ENCODE measurements around the gene MYPN. TPM values are rescaled to one million over a fixed set of nuclear protein-coding genes. Genes with fewer than 3 reads are reported as not detected.

The MYPN gene
- total and polyA plus RNA-seq, 2 experiments from 2014 or later, result not detected

DNA sequence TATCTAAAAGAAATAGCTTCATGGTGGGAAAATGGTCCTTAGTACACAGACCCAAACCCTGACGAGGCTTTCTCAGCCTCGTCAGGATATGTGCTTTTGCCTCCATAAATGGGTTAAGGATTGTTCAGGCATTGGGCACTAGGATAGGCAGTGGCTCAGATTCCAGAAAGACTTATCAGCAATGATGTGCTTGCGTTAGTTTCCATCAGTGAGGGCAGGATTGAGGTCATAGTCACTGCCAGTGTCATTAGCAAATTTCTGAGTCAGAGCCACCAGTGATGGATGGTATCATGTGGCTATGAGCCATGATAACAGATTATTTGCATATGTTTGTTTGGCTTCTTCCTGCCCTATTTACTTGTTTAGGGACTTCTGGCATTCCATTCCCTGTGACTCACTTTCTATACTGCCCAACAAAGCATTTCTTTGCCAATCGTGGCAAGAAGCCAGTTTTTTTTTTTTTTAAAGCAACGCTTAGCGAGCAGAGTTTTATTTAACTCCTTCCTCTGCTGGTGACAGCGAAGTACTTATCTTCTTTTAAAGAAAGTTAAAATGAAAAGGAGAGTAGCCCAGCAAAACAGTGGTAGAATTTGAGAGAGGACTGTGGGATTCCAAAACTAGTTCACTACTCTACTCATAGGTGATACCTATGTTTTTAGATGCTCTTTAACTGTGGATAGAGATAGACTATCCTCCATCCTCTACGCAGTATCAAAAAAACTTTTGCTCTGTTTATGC, 44.4 kb downstream of the MYPN start:
- DNase-seq (ENCODE audit: low spot score), result peak; percentile 88
- Histone ChIP-seq H3K4me1 (ENCODE audit: insufficient read depth) (peaks cover 23% of the 10 kb centered on the region), H3K79me2 (replicated peaks; ENCODE audit: insufficient read depth) (no peaks in the 10 kb centered on the region), H3F3A (replicated peaks; ENCODE audit: low read depth) (no peaks in the 10 kb centered on the region), H2AFZ (no peak overlapping the region), H3K4me3 (peak overlapping the region; percentile 14), H3K27me3 (ENCODE audit: insufficient read depth) (no peaks in the 10 kb centered on the region), H3K36me3 (ENCODE audit: insufficient read depth) (no peaks in the 10 kb centered on the region), H3K4me2 (peak overlapping the region; percentile 39), H4K20me1 (replicated peaks; ENCODE audit: insufficient read depth) (no peaks in the 10 kb centered on the region), H3K9me2 (ENCODE audit: insufficient read depth) (no peaks in the 10 kb centered on the region), H3K27ac (ENCODE audit: low read depth) (peak overlapping the region; percentile 69)
- Mint-ChIP-seq H3K9me3 (no peaks in the 10 kb centered on the region), H3K4me1 (peaks cover 41% of the 10 kb centered on the region), H3K36me3 (ENCODE audit: low read depth) (no peaks in the 10 kb centered on the region), H3K4me3 (peak overlapping the region; percentile 57), H3K27me3 (ENCODE audit: insufficient read depth, low read depth, poor library complexity) (peaks cover 3% of the 10 kb centered on the region), H3K27ac (peak overlapping the region; percentile 97)
- peak; percentile 89 for ATAC-seq
- peak; percentile 52; the same call in 1 of the 2 replicates for TF ChIP-seq CREB1 (CRISPR knock-in tag; IDR thresholded peaks at IDR 0.05; ENCODE audit: low read depth)
- TF ChIP-seq EZH2phosphoT487 (IDR thresholded peaks at IDR 0.05; ENCODE audit: unreplicated experiment), result no peak

DNA sequence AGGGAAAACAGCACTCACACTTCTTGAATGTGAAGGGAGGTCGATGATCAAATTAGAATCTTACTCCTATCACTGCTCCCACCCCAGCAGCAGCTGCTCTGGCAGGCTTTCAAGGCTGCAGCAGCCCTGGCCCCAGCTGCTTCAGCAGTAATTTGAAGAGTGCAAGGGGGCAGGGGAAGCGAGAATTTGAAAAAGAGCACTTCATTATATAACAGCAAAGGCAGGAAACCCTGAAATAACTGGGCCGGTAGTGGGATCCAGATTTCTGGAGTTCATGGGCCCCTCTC, 44.9 kb downstream of the MYPN start:
- Histone ChIP-seq H3K9me2 (ENCODE audit: insufficient read depth) (no peaks in the 10 kb centered on the region), H4K20me1 (replicated peaks; ENCODE audit: insufficient read depth) (no peaks in the 10 kb centered on the region), H3K79me2 (replicated peaks; ENCODE audit: insufficient read depth) (no peaks in the 10 kb centered on the region), H3K4me1 (ENCODE audit: insufficient read depth) (peaks cover 23% of the 10 kb centered on the region), H3K4me2 (peak overlapping the region; percentile 39), H3K27me3 (ENCODE audit: insufficient read depth) (no peaks in the 10 kb centered on the region), H3K4me3 (peak overlapping the region; percentile 14), H2AFZ (peak overlapping the region; percentile 0; the same call in 1 of the 2 replicates), H3K27ac (ENCODE audit: low read depth) (peak overlapping the region; percentile 29), H3F3A (replicated peaks; ENCODE audit: low read depth) (no peaks in the 10 kb centered on the region), H3K36me3 (ENCODE audit: insufficient read depth) (no peaks in the 10 kb centered on the region)
- Mint-ChIP-seq H3K9me3 (no peaks in the 10 kb centered on the region), H3K36me3 (ENCODE audit: low read depth) (no peaks in the 10 kb centered on the region), H3K4me3 (peak overlapping the region; percentile 57), H3K4me1 (peaks cover 41% of the 10 kb centered on the region), H3K27ac (peak overlapping the region; percentile 97), H3K27me3 (ENCODE audit: insufficient read depth, low read depth, poor library complexity) (peaks cover 3% of the 10 kb centered on the region)
- ATAC-seq (peak; percentile 71), DNase-seq (ENCODE audit: low spot score) (peak; percentile 57)
- TF ChIP-seq, protein P1, sequence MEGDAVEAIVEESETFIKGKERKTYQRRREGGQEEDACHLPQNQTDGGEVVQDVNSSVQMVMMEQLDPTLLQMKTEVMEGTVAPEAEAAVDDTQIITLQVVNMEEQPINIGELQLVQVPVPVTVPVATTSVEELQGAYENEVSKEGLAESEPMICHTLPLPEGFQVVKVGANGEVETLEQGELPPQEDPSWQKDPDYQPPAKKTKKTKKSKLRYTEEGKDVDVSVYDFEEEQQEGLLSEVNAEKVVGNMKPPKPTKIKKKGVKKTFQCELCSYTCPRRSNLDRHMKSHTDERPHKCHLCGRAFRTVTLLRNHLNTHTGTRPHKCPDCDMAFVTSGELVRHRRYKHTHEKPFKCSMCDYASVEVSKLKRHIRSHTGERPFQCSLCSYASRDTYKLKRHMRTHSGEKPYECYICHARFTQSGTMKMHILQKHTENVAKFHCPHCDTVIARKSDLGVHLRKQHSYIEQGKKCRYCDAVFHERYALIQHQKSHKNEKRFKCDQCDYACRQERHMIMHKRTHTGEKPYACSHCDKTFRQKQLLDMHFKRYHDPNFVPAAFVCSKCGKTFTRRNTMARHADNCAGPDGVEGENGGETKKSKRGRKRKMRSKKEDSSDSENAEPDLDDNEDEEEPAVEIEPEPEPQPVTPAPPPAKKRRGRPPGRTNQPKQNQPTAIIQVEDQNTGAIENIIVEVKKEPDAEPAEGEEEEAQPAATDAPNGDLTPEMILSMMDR (conservative IDR thresholded peaks at IDR 0.05; ENCODE audit: low read depth in 2 of 2), result no peak
- no peak for TF ChIP-seq NANOG (IDR thresholded peaks at IDR 0.05; ENCODE audit: borderline replicate concordance)
- TF ChIP-seq STAT1 (IDR thresholded peaks at IDR 0.05; ENCODE audit: unreplicated experiment), result no peak
- no peak for TF ChIP-seq ZNF331 (CRISPR knock-in tag; IDR thresholded peaks at IDR 0.05; ENCODE audit: low read depth)
- TF ChIP-seq EZH2 (IDR thresholded peaks at IDR 0.05; ENCODE audit: low read depth, unreplicated experiment), result no peak

DNA sequence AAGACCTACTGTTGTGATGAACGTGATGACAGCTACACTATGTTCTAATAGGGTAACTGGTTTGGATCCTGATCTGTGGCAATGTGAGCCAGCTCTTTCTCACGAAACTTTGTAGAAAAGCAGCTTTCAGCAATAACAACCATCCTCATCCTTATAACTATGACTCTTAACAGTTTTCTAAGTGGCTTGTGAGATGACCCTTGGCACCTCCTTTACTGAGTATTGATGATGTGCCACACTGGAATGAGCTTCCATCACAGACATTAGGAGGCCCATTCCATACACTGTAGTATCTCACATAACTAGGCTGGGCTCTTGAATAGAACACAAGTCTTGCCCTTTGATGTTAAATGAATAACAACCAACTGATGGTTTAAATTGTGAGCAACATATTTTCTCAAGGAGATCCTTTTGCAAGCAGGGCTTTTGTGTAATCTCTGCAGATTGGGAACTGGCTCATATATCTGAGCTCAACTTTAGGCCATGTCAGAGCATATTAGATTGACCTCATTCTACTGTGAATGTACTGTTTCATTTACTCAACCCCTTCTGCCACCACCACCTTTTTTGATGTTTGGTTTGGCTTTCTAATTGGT, 46.4 kb downstream of the MYPN start:
- no peaks in the 10 kb centered on the region for H3K79me2 ChIP-seq (replicated peaks; ENCODE audit: insufficient read depth)
- ATAC-seq (no peak), DNase-seq (ENCODE audit: low spot score) (no peak)
- H3K27ac Mint-ChIP-seq, result no peak overlapping the region
- no peaks in the 10 kb centered on the region for H3K9me3 Mint-ChIP-seq
- no peaks in the 10 kb centered on the region for H3K9me2 ChIP-seq (ENCODE audit: insufficient read depth)
- H3K27ac ChIP-seq (ENCODE audit: low read depth), result no peak overlapping the region
- H3K27me3 ChIP-seq (ENCODE audit: insufficient read depth), result no peaks in the 10 kb centered on the region
- H3K36me3 ChIP-seq (ENCODE audit: insufficient read depth), result no peaks in the 10 kb centered on the region
- H3K4me2 ChIP-seq, result no peak overlapping the region
- H3K36me3 Mint-ChIP-seq (ENCODE audit: low read depth), result no peaks in the 10 kb centered on the region
- H3K27me3 Mint-ChIP-seq (ENCODE audit: insufficient read depth, low read depth, poor library complexity), result peaks cover 3% of the 10 kb centered on the region
- no peak overlapping the region for H3K4me3 ChIP-seq
- no peaks in the 10 kb centered on the region for H3F3A ChIP-seq (replicated peaks; ENCODE audit: low read depth)
- no peak overlapping the region for H2AFZ ChIP-seq
- peaks cover 23% of the 10 kb centered on the region for H3K4me1 ChIP-seq (ENCODE audit: insufficient read depth)
- H4K20me1 ChIP-seq (replicated peaks; ENCODE audit: insufficient read depth), result no peaks in the 10 kb centered on the region
- no peak overlapping the region for H3K4me3 Mint-ChIP-seq
- H3K4me1 Mint-ChIP-seq, result peaks cover 41% of the 10 kb centered on the region
- TF ChIP-seq ZNF331 (CRISPR knock-in tag; IDR thresholded peaks at IDR 0.05; ENCODE audit: low read depth), result no peak
- TF ChIP-seq, protein P1 (conservative IDR thresholded peaks at IDR 0.05; ENCODE audit: low read depth in 2 of 2), result no peak
- no peak for TF ChIP-seq JUNB (IDR thresholded peaks at IDR 0.05; ENCODE audit: unreplicated experiment)
- TF ChIP-seq, protein P2, sequence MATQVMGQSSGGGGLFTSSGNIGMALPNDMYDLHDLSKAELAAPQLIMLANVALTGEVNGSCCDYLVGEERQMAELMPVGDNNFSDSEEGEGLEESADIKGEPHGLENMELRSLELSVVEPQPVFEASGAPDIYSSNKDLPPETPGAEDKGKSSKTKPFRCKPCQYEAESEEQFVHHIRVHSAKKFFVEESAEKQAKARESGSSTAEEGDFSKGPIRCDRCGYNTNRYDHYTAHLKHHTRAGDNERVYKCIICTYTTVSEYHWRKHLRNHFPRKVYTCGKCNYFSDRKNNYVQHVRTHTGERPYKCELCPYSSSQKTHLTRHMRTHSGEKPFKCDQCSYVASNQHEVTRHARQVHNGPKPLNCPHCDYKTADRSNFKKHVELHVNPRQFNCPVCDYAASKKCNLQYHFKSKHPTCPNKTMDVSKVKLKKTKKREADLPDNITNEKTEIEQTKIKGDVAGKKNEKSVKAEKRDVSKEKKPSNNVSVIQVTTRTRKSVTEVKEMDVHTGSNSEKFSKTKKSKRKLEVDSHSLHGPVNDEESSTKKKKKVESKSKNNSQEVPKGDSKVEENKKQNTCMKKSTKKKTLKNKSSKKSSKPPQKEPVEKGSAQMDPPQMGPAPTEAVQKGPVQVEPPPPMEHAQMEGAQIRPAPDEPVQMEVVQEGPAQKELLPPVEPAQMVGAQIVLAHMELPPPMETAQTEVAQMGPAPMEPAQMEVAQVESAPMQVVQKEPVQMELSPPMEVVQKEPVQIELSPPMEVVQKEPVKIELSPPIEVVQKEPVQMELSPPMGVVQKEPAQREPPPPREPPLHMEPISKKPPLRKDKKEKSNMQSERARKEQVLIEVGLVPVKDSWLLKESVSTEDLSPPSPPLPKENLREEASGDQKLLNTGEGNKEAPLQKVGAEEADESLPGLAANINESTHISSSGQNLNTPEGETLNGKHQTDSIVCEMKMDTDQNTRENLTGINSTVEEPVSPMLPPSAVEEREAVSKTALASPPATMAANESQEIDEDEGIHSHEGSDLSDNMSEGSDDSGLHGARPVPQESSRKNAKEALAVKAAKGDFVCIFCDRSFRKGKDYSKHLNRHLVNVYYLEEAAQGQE (IDR thresholded peaks at IDR 0.05; ENCODE audit: unreplicated experiment), result no peak
- no peak for TF ChIP-seq POLR2AphosphoS5 (IDR thresholded peaks at IDR 0.05; ENCODE audit: low read depth)
